ENCODE measurements around the gene DLG2. TPM values are rescaled to one million over a fixed set of nuclear protein-coding genes. Genes with fewer than 3 reads are reported as not detected.

Gene DLG2
- total RNA-seq, 1 donor from 2014 or later: 2.1 TPM

DNA sequence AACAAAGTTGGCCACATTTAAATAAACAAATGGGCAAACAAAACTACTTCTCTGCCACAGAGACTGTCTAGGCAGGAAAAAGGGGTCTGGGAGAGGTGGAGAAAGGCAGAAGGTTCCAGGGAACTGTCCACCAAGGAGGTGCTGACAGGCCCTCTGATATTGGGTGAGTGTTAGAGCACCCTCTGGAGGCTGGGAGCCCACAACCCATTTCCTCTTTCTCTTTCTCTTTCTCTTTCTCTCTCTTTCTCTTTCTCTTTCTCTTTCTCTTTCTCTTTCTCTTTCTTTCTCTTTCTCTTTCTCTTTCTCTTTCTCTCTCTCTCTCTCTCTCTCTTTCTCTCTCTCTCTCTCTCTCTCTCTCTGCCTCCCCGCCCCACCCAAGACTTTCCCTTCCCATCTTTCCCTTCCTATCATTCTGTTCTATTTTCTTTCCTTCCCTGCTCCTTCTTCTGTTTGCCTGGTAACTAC is 912.8 kb downstream of the DLG2 start:
- DNase-seq (ENCODE audit: low spot score): peak; percentile 48
- Mint-ChIP-seq H3K36me3 (ENCODE audit: low read depth) (no peaks in the 10 kb centered on the region), H3K4me1 (ENCODE audit: low read depth) (no peaks in the 10 kb centered on the region), H3K27ac (peak overlapping the region; percentile 76), H3K4me3 (peak overlapping the region; percentile 62), H3K9me3 (peaks cover 12% of the 10 kb centered on the region), H3K27me3 (ENCODE audit: insufficient read depth) (no peaks in the 10 kb centered on the region)
- intact Hi-C loops (cut with micrococcal nuclease): no loop called here

GRCh38 chr11:84691830-84692229 is 935.3 kb downstream of the DLG2 start:
- Mint-ChIP-seq H3K27me3 (ENCODE audit: insufficient read depth) (no peaks in the 10 kb centered on the region), H3K4me3 (no peak overlapping the region), H3K9me3 (no peaks in the 10 kb centered on the region), H3K27ac (no peak overlapping the region), H3K4me1 (ENCODE audit: low read depth) (no peaks in the 10 kb centered on the region), H3K36me3 (ENCODE audit: low read depth) (no peaks in the 10 kb centered on the region)
- intact Hi-C loops (cut with micrococcal nuclease): no loop called here
- no peak for DNase-seq (ENCODE audit: low spot score)

- H3K9me3 Mint-ChIP-seq: no peaks in the 10 kb centered on the region
- H3K36me3 Mint-ChIP-seq (ENCODE audit: low read depth): no peaks in the 10 kb centered on the region
- no peak overlapping the region for H3K4me3 Mint-ChIP-seq
Measured at GRCh38 chr11:84687433-84687832, 939.7 kb downstream of the DLG2 start.

GRCh38 chr11:84686716-84687115 is 940.4 kb downstream of the DLG2 start:
- Mint-ChIP-seq H3K36me3 (ENCODE audit: low read depth) (no peaks in the 10 kb centered on the region), H3K9me3 (no peaks in the 10 kb centered on the region), H3K27ac (no peak overlapping the region), H3K27me3 (ENCODE audit: insufficient read depth) (no peaks in the 10 kb centered on the region), H3K4me1 (ENCODE audit: low read depth) (no peaks in the 10 kb centered on the region), H3K4me3 (no peak overlapping the region)
- intact Hi-C loops (cut with micrococcal nuclease): no loop called here
- no peak for DNase-seq (ENCODE audit: low spot score)

More at GRCh38 chr11:84687433-84687832, 939.7 kb downstream of the DLG2 start:
- DNase-seq (ENCODE audit: low spot score): no peak
- intact Hi-C loops (cut with micrococcal nuclease): no loop called here
- no peaks in the 10 kb centered on the region for H3K27me3 Mint-ChIP-seq (ENCODE audit: insufficient read depth)
- no peak overlapping the region for H3K27ac Mint-ChIP-seq
- no peaks in the 10 kb centered on the region for H3K4me1 Mint-ChIP-seq (ENCODE audit: low read depth)

- Mint-ChIP-seq H3K4me1 (ENCODE audit: low read depth) (no peaks in the 10 kb centered on the region), H3K27me3 (ENCODE audit: insufficient read depth) (no peaks in the 10 kb centered on the region), H3K27ac (no peak overlapping the region), H3K36me3 (ENCODE audit: low read depth) (no peaks in the 10 kb centered on the region), H3K4me3 (no peak overlapping the region), H3K9me3 (no peaks in the 10 kb centered on the region)
- intact Hi-C loops (cut with micrococcal nuclease): no loop called here
- no peak for DNase-seq (ENCODE audit: low spot score)
Measured at GRCh38 chr11:84685976-84686375, 941.2 kb downstream of the DLG2 start.

DNA sequence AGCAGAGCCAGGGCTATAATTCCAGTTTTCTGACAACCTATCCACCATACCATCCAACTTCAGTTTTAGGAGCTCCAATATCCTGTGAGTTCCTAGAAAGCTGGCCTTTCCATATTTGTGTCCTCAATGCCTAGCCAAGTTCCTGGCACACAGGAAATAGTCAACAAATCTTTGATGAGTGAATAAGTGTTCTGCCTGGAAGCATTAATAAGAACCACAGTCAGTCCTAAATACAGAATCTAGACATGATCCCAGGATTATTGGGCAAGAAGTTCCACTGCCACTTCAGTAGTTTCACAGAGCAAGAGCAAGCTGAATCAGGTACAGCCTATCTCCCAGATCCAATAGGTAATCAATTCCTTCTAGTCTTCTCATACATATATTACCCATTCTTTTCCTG is 942.0 kb downstream of the DLG2 start:
- Mint-ChIP-seq H3K9me3 (no peaks in the 10 kb centered on the region), H3K27ac (no peak overlapping the region), H3K4me3 (no peak overlapping the region), H3K4me1 (ENCODE audit: low read depth) (no peaks in the 10 kb centered on the region), H3K36me3 (ENCODE audit: low read depth) (no peaks in the 10 kb centered on the region), H3K27me3 (ENCODE audit: insufficient read depth) (no peaks in the 10 kb centered on the region)
- no peak for DNase-seq (ENCODE audit: low spot score)
- intact Hi-C loops (cut with micrococcal nuclease): no loop called here

GRCh38 chr11:84681456-84681855 is 945.7 kb downstream of the DLG2 start:
- no peak overlapping the region for H3K27ac Mint-ChIP-seq
- H3K27me3 Mint-ChIP-seq (ENCODE audit: insufficient read depth): no peaks in the 10 kb centered on the region
- intact Hi-C loops (cut with micrococcal nuclease): no loop called here
- no peaks in the 10 kb centered on the region for H3K9me3 Mint-ChIP-seq
- no peak overlapping the region for H3K4me3 Mint-ChIP-seq
- H3K4me1 Mint-ChIP-seq (ENCODE audit: low read depth): no peaks in the 10 kb centered on the region
- H3K36me3 Mint-ChIP-seq (ENCODE audit: low read depth): no peaks in the 10 kb centered on the region
- DNase-seq (ENCODE audit: low spot score): no peak

GRCh38 chr11:84675396-84676025 is 951.6 kb downstream of the DLG2 start:
- Mint-ChIP-seq H3K9me3 (peaks cover 5% of the 10 kb centered on the region), H3K27ac (no peak overlapping the region), H3K4me1 (ENCODE audit: low read depth) (no peaks in the 10 kb centered on the region), H3K36me3 (ENCODE audit: low read depth) (no peaks in the 10 kb centered on the region), H3K4me3 (no peak overlapping the region), H3K27me3 (ENCODE audit: insufficient read depth) (no peaks in the 10 kb centered on the region)
- DNase-seq (ENCODE audit: low spot score): no peak
- intact Hi-C loops (cut with micrococcal nuclease): no loop called here

DNA sequence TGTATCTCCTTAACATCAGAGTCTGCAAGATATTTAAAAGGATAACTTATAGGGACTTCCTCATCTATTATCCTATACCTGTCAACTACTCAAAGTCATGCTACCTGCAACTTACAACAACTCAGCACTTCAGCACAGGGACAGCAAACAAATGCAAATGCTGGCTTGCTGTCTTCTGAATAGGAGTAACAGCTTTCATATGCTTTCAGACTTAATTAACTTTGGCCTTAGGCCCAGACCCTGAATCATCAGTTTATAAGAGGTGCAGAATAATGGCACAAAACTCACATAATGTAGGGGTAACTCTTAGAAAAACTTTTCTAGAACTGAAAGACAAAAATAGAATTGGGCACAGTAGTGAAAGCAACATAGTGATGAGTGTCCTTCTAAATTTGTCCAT is 953.4 kb downstream of the DLG2 start:
- intact Hi-C loops (cut with micrococcal nuclease): no loop called here
- Mint-ChIP-seq H3K36me3 (ENCODE audit: low read depth) (no peaks in the 10 kb centered on the region), H3K27me3 (ENCODE audit: insufficient read depth) (no peaks in the 10 kb centered on the region)

DNA sequence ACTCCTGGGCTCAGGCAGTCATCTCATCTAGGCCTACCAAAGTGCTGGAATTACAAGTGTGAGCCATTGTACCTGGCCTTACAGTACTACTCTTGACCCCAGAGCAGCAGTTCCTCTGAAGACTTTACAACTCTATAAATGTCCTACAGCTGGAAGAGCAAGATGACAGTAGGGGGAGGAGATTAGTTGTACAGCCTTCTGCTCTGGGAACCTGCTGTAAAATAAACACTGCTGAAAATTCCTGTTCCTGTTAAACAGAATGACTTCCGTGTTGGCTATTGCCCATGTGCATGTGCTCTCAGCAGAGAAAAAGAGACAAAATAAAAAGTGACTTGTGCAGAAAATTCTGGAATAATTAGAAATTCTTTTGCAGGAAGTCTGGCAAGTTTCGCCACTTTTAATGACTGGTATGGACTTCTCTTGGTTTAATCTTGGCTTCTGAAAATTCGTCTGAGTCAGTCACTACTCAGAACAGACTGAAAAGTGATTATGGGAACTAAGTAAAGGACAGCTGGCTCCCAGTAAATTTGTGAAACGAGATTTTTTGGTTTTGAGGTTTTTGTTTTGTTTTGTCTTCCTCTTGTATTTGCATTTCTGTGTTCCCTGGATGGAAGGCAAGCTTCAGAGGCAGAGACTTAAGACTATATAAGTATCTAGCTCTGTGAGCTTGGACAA is 955.7 kb downstream of the DLG2 start:
- H3K4me1 Mint-ChIP-seq (ENCODE audit: low read depth): no peaks in the 10 kb centered on the region
- no peak overlapping the region for H3K4me3 Mint-ChIP-seq
- no peaks in the 10 kb centered on the region for H3K36me3 Mint-ChIP-seq (ENCODE audit: low read depth)
- peaks cover 5% of the 10 kb centered on the region for H3K9me3 Mint-ChIP-seq
- H3K27ac Mint-ChIP-seq: no peak overlapping the region
- DNase-seq (ENCODE audit: low spot score): no peak
- H3K27me3 Mint-ChIP-seq (ENCODE audit: insufficient read depth): no peaks in the 10 kb centered on the region
- intact Hi-C loops (cut with micrococcal nuclease): no loop called here

More for the DNA sequence above, 953.4 kb downstream of the DLG2 start:
- DNase-seq (ENCODE audit: low spot score): no peak
- no peak overlapping the region for H3K4me3 Mint-ChIP-seq
- peaks cover 5% of the 10 kb centered on the region for H3K9me3 Mint-ChIP-seq
- H3K27ac Mint-ChIP-seq: no peak overlapping the region
- H3K4me1 Mint-ChIP-seq (ENCODE audit: low read depth): no peaks in the 10 kb centered on the region

- Mint-ChIP-seq H3K27me3 (ENCODE audit: insufficient read depth) (no peaks in the 10 kb centered on the region), H3K36me3 (ENCODE audit: low read depth) (no peaks in the 10 kb centered on the region), H3K9me3 (no peaks in the 10 kb centered on the region), H3K4me3 (no peak overlapping the region), H3K27ac (no peak overlapping the region), H3K4me1 (ENCODE audit: low read depth) (no peaks in the 10 kb centered on the region)
- intact Hi-C loops (cut with micrococcal nuclease): no loop called here
- DNase-seq (ENCODE audit: low spot score): no peak
Measured at GRCh38 chr11:84663731-84664130, 963.4 kb downstream of the DLG2 start.

- no peak for DNase-seq (ENCODE audit: low spot score)
- intact Hi-C loops (cut with micrococcal nuclease): no loop called here
- Mint-ChIP-seq H3K4me1 (ENCODE audit: low read depth) (no peaks in the 10 kb centered on the region), H3K27ac (no peak overlapping the region), H3K9me3 (peaks cover 4% of the 10 kb centered on the region), H3K36me3 (ENCODE audit: low read depth) (no peaks in the 10 kb centered on the region), H3K27me3 (ENCODE audit: insufficient read depth) (no peaks in the 10 kb centered on the region), H3K4me3 (no peak overlapping the region)
Measured at GRCh38 chr11:84660257-84660977, 966.7 kb downstream of the DLG2 start.

DNA sequence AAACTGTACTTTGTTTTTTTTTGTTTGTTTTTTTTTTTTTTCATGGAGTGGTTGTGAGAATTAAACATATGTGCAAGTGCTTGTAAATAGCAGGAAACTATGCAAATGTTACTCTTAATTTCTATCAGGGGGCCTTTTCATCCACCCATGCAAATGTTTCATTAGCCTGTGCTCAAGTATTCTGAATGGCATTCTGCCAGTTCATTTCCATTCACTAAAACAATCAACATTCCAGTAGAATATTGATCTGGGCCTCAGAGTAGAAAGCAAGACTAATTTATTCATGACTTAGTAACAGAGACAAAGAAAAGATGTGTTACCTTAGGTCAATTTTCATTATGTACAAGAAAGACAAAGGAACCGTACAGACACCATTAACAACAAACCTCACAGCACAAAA is 971.4 kb downstream of the DLG2 start:
- no peak for DNase-seq (ENCODE audit: low spot score)
- Mint-ChIP-seq H3K9me3 (peaks cover 12% of the 10 kb centered on the region), H3K36me3 (ENCODE audit: low read depth) (no peaks in the 10 kb centered on the region), H3K4me1 (ENCODE audit: low read depth) (no peaks in the 10 kb centered on the region), H3K27me3 (ENCODE audit: insufficient read depth) (no peaks in the 10 kb centered on the region), H3K4me3 (no peak overlapping the region), H3K27ac (no peak overlapping the region)
- intact Hi-C loops (cut with micrococcal nuclease): no loop called here
